GM12878 (cell line): ENCODE results near the gene RANBP1. TPM values are rescaled to one million over a fixed set of nuclear protein-coding genes. Genes with fewer than 3 reads are reported as not detected.

Experiments used
- BCL11A ChIP-seq: IDR thresholded peaks from 2 replicates; pipeline ENCODE4 v1.6.1; 2011; ENCODE audit warnings: low read depth, low read length
- BRCA1 ChIP-seq: IDR thresholded peaks from 2 replicates; pipeline ENCODE4 v1.6.1; 2011; ENCODE audit warnings: low read depth, low read length, improper control_type of control experiment
- CREM ChIP-seq: IDR thresholded peaks from 2 replicates; pipeline ENCODE4 v1.6.1; 2014; ENCODE audit warnings: antibody characterized with exemption, low read depth
- EGR1 ChIP-seq, 2 experiments: IDR thresholded peaks; 1 replicate in 1 of 2; 2 replicates in 1 of 2; pipeline ENCODE4 v1.6.1; 2011 to 2012; ENCODE audit warnings: low read depth in 2 of 2, low read length in 2 of 2, borderline replicate concordance in 1 of 2, mild to moderate bottlenecking in 1 of 2, moderate library complexity in 1 of 2
- JUND ChIP-seq: IDR thresholded peaks from 2 replicates; pipeline ENCODE4 v1.6.1; 2012; ENCODE audit warnings: low read depth, mild to moderate bottlenecking, low read length, improper control_type of control experiment, moderate library complexity
- MEF2B ChIP-seq: fragments of 450-650 bp; IDR thresholded peaks from 2 replicates; pipeline ENCODE4 v1.6.1; 2018; ENCODE audit warnings: mild to moderate bottlenecking, moderate library complexity; ENCODE audit not compliant: partially characterized antibody, poor library complexity, severe bottlenecking
- NR2C1 ChIP-seq: fragments of 450-650 bp; IDR thresholded peaks from 2 replicates; pipeline ENCODE4 v1.6.1; 2017; ENCODE audit warnings: antibody characterized with exemption, mild to moderate bottlenecking, moderate library complexity
- POLR2AphosphoS2 ChIP-seq: IDR thresholded peaks from 2 replicates; pipeline ENCODE4 v1.6.1; 2011; ENCODE audit warnings: low read depth, mild to moderate bottlenecking, low read length, improper control_type of control experiment, moderate library complexity
- POU2F2 ChIP-seq: IDR thresholded peaks from 3 replicates; pipeline ENCODE4 v1.6.1; 2011; ENCODE audit warnings: low read depth, mild to moderate bottlenecking, low read length, borderline replicate concordance
- RBBP5 ChIP-seq: fragments of 200-600 bp; sonication (generic); conservative IDR thresholded peaks from 2 replicates; pipeline ENCODE4 v1.6.1; 2016
- SIN3A ChIP-seq: IDR thresholded peaks from 2 replicates; pipeline ENCODE4 v1.6.1; 2012; ENCODE audit warnings: low read depth, low read length, improper control_type of control experiment
- WRNIP1 ChIP-seq: IDR thresholded peaks from 2 replicates; pipeline ENCODE4 v1.6.1; 2011; ENCODE audit warnings: low read depth, low read length, improper control_type of control experiment, borderline replicate concordance
- ZBED1 ChIP-seq: IDR thresholded peaks from 2 replicates; pipeline ENCODE4 v1.6.1; 2016; ENCODE audit warnings: borderline replicate concordance
- ZNF592 ChIP-seq: fragments of 450-650 bp; IDR thresholded peaks from 2 replicates; pipeline ENCODE4 v1.6.1; 2017; ENCODE audit warnings: mild to moderate bottlenecking, moderate library complexity
- ZSCAN29 ChIP-seq: fragments of 450-650 bp; IDR thresholded peaks from 2 replicates; pipeline ENCODE4 v1.6.1; 2017; ENCODE audit warnings: mild to moderate bottlenecking, moderate library complexity
- polyA plus RNA-seq, 11 experiments: library from polyadenylated mRNA; depleted of rRNA in 4 of 11; unstranded in 6 of 11; stranded (reverse) in 5 of 11; fragments of >200 nt; fragmentation: Nextera tagmentation in 4 of 11; fragmentation: Illumina TruSeq in 1 of 11; extraction: Ambion mirVana in 4 of 11; extraction: Trizol in 1 of 11; gene quantifications; 1 replicate in 1 of 11; 2 replicates in 10 of 11; pipeline versions ENCODE4 v1.2.1 to v1.2.3, GENCODE V29; 2011 to 2016; ENCODE audit warnings: inconsistent platforms in 2 of 11, missing spikeins in 2 of 11, low read depth in 1 of 11
- total RNA-seq, 4 experiments: library from RNA; depleted of rRNA in 3 of 4; stranded (reverse); fragments of >200 nt in 3 of 4; fragmentation: Illumina TruSeq in 1 of 4; extraction: Trizol in 1 of 4; gene quantifications; 2 replicates each; pipeline versions ENCODE4 v1.2.1 to v1.2.3, GENCODE V29; 2013 to 2021
- TF ChIP-seq, protein P1 (sequence below): fragments of 450-650 bp; formaldehyde crosslinking; IDR thresholded peaks from 2 replicates; pipeline ENCODE4 v1.4.0; 2022; ENCODE audit warnings: mild to moderate bottlenecking, moderate library complexity
- TF ChIP-seq, protein P2 (sequence below): fragments of 450-650 bp; IDR thresholded peaks from 2 replicates; pipeline ENCODE4 v1.6.1; 2014; ENCODE audit warnings: mild to moderate bottlenecking
- TF ChIP-seq, protein P3 (sequence below): IDR thresholded peaks from 2 replicates; pipeline ENCODE4 v1.6.1; 2011; ENCODE audit warnings: low read depth, low read length, improper control_type of control experiment, borderline replicate concordance
- TF ChIP-seq, protein P4 (sequence below): IDR thresholded peaks from 2 replicates; pipeline ENCODE4 v1.6.1; 2011; ENCODE audit warnings: borderline replicate concordance, low read depth, mild to moderate bottlenecking, moderate library complexity, low read length; ENCODE audit not compliant: insufficient read depth, poor library complexity, severe bottlenecking

RANBP1 gene
- total and polyA plus RNA-seq, 10 of the 15 experiments (the other 5 are each of a cell fraction or from before 2014, with no cell fraction given): 55.3 to 808 (median 394) TPM

- no peak; the same call in 1 of the 2 replicates for TF ChIP-seq ZNF592
- TF ChIP-seq, protein P1, sequence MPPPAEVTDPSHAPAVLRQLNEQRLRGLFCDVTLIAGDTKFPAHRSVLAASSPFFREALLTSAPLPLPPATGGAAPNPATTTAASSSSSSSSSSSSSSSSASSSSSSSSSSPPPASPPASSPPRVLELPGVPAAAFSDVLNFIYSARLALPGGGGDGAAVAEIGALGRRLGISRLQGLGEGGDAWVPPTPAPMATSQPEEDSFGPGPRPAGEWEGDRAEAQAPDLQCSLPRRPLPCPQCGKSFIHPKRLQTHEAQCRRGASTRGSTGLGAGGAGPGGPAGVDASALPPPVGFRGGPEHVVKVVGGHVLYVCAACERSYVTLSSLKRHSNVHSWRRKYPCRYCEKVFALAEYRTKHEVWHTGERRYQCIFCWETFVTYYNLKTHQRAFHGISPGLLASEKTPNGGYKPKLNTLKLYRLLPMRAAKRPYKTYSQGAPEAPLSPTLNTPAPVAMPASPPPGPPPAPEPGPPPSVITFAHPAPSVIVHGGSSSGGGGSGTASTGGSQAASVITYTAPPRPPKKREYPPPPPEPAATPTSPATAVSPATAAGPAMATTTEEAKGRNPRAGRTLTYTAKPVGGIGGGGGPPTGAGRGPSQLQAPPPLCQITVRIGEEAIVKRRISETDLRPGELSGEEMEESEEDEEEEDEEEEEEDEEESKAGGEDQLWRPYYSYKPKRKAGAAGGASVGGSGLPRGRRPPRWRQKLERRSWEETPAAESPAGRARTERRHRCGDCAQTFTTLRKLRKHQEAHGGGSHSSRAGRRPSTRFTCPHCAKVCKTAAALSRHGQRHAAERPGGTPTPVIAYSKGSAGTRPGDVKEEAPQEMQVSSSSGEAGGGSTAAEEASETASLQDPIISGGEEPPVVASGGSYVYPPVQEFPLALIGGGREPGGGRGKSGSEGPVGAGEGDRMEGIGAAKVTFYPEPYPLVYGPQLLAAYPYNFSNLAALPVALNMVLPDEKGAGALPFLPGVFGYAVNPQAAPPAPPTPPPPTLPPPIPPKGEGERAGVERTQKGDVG (CRISPR knock-in tag): no peak
- peak; percentile 99 for TF ChIP-seq NR2C1
- TF ChIP-seq, protein P2, sequence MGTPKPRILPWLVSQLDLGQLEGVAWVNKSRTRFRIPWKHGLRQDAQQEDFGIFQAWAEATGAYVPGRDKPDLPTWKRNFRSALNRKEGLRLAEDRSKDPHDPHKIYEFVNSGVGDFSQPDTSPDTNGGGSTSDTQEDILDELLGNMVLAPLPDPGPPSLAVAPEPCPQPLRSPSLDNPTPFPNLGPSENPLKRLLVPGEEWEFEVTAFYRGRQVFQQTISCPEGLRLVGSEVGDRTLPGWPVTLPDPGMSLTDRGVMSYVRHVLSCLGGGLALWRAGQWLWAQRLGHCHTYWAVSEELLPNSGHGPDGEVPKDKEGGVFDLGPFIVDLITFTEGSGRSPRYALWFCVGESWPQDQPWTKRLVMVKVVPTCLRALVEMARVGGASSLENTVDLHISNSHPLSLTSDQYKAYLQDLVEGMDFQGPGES: no peak
- no peak for TF ChIP-seq WRNIP1
- no peak for TF ChIP-seq BCL11A
- peak; percentile 99 for TF ChIP-seq CREM
- TF ChIP-seq, protein P3, sequence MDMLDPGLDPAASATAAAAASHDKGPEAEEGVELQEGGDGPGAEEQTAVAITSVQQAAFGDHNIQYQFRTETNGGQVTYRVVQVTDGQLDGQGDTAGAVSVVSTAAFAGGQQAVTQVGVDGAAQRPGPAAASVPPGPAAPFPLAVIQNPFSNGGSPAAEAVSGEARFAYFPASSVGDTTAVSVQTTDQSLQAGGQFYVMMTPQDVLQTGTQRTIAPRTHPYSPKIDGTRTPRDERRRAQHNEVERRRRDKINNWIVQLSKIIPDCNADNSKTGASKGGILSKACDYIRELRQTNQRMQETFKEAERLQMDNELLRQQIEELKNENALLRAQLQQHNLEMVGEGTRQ: no peak
- TF ChIP-seq ZBED1: no peak
- TF ChIP-seq ZSCAN29: no peak
- TF ChIP-seq MEF2B: peak; percentile 9
- 0 out of 2 replicates have a peak, but pooled peaks have one; percentile 19 for TF ChIP-seq POLR2AphosphoS2
- no peak for TF ChIP-seq RBBP5
- TF ChIP-seq, protein P4, sequence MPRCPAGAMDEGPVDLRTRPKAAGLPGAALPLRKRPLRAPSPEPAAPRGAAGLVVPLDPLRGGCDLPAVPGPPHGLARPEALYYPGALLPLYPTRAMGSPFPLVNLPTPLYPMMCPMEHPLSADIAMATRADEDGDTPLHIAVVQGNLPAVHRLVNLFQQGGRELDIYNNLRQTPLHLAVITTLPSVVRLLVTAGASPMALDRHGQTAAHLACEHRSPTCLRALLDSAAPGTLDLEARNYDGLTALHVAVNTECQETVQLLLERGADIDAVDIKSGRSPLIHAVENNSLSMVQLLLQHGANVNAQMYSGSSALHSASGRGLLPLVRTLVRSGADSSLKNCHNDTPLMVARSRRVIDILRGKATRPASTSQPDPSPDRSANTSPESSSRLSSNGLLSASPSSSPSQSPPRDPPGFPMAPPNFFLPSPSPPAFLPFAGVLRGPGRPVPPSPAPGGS: no peak
- TF ChIP-seq BRCA1: no peak
- TF ChIP-seq JUND: 0 out of 2 replicates have a peak, but pooled peaks have one; percentile 41
- no peak for TF ChIP-seq POU2F2
- peak in 1 of 2 experiments; percentile 58; a peak in 2 of 3 replicates for TF ChIP-seq EGR1 (IDR thresholded peaks at IDR 0.05; ENCODE audit: borderline replicate concordance in 1 of 2, low read depth in 2 of 2, low read length in 2 of 2)
- peak; percentile 76 for TF ChIP-seq SIN3A
Observed at GRCh38 chr22:20116951-20117632, 1.2 kb downstream of the RANBP1 start, which contains the start of gene TRMT2A (continued).
